Tibial nerve (tissue), 4 donors: ENCODE measurements around the gene OR4D11. TPM values are rescaled to one million over a fixed set of nuclear protein-coding genes. Genes with fewer than 3 reads are reported as not detected.
A peak's percentile ranks its signal among the peaks of the same experiment; 100 is the strongest.

Experiments used
- DNase-seq, 2 donors: peaks; one replicate each; pipeline ENCODE4 v3.0.0-alpha.2; 2019; ENCODE audit warnings: low spot score in 2 of 2
- H3K27ac ChIP-seq, 4 donors: fragments of 200-600 bp; sonication (generic) in 3 of 4; one replicate each; pipeline ENCODE4 v1.5.1; 2017 to 2019; ENCODE audit warnings: mild to moderate bottlenecking in 1 of 4
- H3K27me3 ChIP-seq, 2 donors: fragments of 200-600 bp; sonication (generic) in 1 of 2; one replicate each; pipeline versions ENCODE4 v1.5.1 to v1.6.0; 2017 to 2019
- H3K36me3 ChIP-seq, 3 donors: fragments of 200-600 bp; sonication (generic); one replicate each; pipeline ENCODE4 v1.5.1; 2018 to 2019
- H3K4me1 ChIP-seq, 4 donors: fragments of 200-600 bp; sonication (generic) in 3 of 4; one replicate each; pipeline ENCODE4 v1.5.1; 2017 to 2019
- H3K4me3 ChIP-seq, 4 donors: fragments of 200-600 bp; sonication (generic) in 3 of 4; one replicate each; pipeline ENCODE4 v1.5.1; 2017 to 2019; ENCODE audit warnings: mild to moderate bottlenecking in 1 of 4, moderate library complexity in 1 of 4
- H3K9me3 ChIP-seq, 4 donors: fragments of 200-600 bp; sonication (generic) in 3 of 4; one replicate each; pipeline ENCODE4 v1.5.1; 2017 to 2019
- EP300 ChIP-seq, 2 donors: sonication (generic); formaldehyde crosslinking; IDR thresholded peaks; one replicate each; pipeline ENCODE4 v1.6.1; 2017; ENCODE audit warnings: antibody characterized with exemption in 2 of 2, mild to moderate bottlenecking in 1 of 2
- POLR2A ChIP-seq, 2 donors: fragments of 450-650 bp; IDR thresholded peaks; one replicate each; pipeline ENCODE4 v1.6.1; 2017; ENCODE audit warnings: antibody characterized with exemption in 2 of 2, mild to moderate bottlenecking in 2 of 2, moderate library complexity in 2 of 2
- WGBS, 2 donors: methylation state at CpG; one replicate each; pipeline ENCODE4 v1.1.5; 2018; 5-methylcytosine and 5-hydroxymethylcytosine counted together
- total RNA-seq, 4 donors: library from RNA; depleted of rRNA; stranded (reverse); fragments of >200 nt; gene quantifications; one replicate each; pipeline ENCODE4 v1.1.0, GENCODE V29; 2016
- TF ChIP-seq, protein P1 (sequence below), 5 experiments: fragments of 200-600 bp in 3 of 5; fragments of 450-650 bp in 2 of 5; sonication (generic) in 3 of 5; IDR thresholded peaks; one replicate each; pipeline ENCODE4 v1.5.1; 2016 to 2019; ENCODE audit warnings: antibody characterized with exemption in 5 of 5, mild to moderate bottlenecking in 3 of 5, moderate library complexity in 2 of 5

The OR4D11 gene
- total RNA-seq, 4 donors from 2014 or later, result not detected

DNA sequence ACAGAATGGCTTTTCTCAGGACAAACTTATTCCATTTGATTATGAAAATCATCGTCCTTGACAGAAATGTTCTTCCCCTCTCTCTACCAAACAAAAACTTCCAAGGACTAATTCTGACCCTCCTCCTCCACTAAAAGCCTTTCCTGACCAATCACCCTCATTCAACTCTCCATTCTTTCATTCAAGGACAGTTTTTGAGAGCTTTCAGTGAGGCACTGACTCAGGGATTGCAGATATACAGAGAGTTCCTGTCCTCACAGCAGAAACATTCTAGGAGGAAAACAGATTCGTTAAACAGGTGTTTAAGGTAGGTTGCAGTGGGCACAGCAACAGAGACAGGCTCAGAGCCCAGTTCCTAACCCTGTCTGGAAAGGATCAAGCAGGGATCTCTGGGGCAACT is 49.5 kb downstream of the OR4D11 start:
- 42 to 61% methylated on average over 2 of the region's 2 CpGs for WGBS, 2 donors
- H3K4me1 ChIP-seq, result peaks cover 0 to 43% (median 6%) of the 10 kb centered on the region in 4 donors
- H3K4me3 ChIP-seq, result no peak overlapping the region
- TF ChIP-seq, protein P1, sequence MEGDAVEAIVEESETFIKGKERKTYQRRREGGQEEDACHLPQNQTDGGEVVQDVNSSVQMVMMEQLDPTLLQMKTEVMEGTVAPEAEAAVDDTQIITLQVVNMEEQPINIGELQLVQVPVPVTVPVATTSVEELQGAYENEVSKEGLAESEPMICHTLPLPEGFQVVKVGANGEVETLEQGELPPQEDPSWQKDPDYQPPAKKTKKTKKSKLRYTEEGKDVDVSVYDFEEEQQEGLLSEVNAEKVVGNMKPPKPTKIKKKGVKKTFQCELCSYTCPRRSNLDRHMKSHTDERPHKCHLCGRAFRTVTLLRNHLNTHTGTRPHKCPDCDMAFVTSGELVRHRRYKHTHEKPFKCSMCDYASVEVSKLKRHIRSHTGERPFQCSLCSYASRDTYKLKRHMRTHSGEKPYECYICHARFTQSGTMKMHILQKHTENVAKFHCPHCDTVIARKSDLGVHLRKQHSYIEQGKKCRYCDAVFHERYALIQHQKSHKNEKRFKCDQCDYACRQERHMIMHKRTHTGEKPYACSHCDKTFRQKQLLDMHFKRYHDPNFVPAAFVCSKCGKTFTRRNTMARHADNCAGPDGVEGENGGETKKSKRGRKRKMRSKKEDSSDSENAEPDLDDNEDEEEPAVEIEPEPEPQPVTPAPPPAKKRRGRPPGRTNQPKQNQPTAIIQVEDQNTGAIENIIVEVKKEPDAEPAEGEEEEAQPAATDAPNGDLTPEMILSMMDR (IDR thresholded peaks at IDR 0.05), result no peak
- TF ChIP-seq POLR2A (IDR thresholded peaks at IDR 0.05) (no peak), EP300 (IDR thresholded peaks at IDR 0.05) (no peak)
- no peaks in the 10 kb centered on the region for H3K36me3 ChIP-seq
- H3K9me3 ChIP-seq, result no peaks in the 10 kb centered on the region
- no peaks in the 10 kb centered on the region for H3K27me3 ChIP-seq
- peak overlapping the region in 2 of 4 donors; percentile 91 to 92 for H3K27ac ChIP-seq
- DNase-seq, result no peak

DNA sequence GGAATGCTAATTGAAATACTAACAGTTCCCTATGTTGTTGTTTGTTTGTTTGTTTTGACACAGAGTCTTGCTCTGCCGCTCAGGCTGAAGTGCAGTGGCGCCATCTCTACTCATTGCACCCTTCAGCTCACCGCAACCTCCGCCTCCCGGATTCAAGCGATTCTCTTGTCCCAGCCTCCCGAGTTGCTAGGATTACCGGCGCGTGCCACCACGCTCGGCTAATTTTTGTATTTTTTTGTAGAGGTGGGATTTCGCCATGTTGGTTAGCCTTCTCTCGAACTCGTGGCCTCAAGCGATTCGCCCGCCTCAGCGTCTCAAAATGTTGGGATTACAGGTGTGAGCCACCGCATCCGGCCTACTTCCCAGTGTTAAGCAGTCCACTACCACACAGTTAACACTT is 49.9 kb downstream of the OR4D11 start:
- Histone ChIP-seq H3K4me1 (peaks cover 0 to 48% (median 6%) of the 10 kb centered on the region in 4 donors), H3K27ac (peak overlapping the region in 2 of 4 donors; percentile 91 to 92), H3K4me3 (no peak overlapping the region), H3K9me3 (no peaks in the 10 kb centered on the region), H3K36me3 (no peaks in the 10 kb centered on the region), H3K27me3 (no peaks in the 10 kb centered on the region)
- DNase-seq, result no peak
- 93 to 96% methylated on average over 21 of the region's 21 CpGs for WGBS, 2 donors
- no peak for TF ChIP-seq POLR2A (IDR thresholded peaks at IDR 0.05)
- TF ChIP-seq, protein P1 (IDR thresholded peaks at IDR 0.05), result no peak
- TF ChIP-seq EP300 (IDR thresholded peaks at IDR 0.05), result no peak

Other genes with a start within 250 kb of the OR4D11 start
- not detected for gene OR5AN1, start 144.7 kb upstream of the OR4D11 start, total RNA-seq
- not detected for gene OR5A2, start 77.2 kb upstream of the OR4D11 start, total RNA-seq
- not detected for gene OR5A1, start 67.1 kb upstream of the OR4D11 start, total RNA-seq
- gene OR4D6, start 46.6 kb upstream of the OR4D11 start, total RNA-seq, result not detected
- not detected for gene OR4D10, start 30.3 kb upstream of the OR4D11 start, total RNA-seq
- not detected for gene OR4D9, start 8.0 kb downstream of the OR4D11 start, total RNA-seq
- 10 to 100 TPM; 35.4 to 59.7 (median 46.0) TPM for gene OSBP, start 112.2 kb downstream of the OR4D11 start, total RNA-seq
- 10 to 100 TPM; 11.4 to 16.1 (median 14.1) TPM for gene PATL1, start 165.5 kb downstream of the OR4D11 start, total RNA-seq
- not detected for gene OR10V1, start 210.3 kb downstream of the OR4D11 start, total RNA-seq